ENCODE measurements around the gene C2CD4D. TPM values are rescaled to one million over a fixed set of nuclear protein-coding genes. Genes with fewer than 3 reads are reported as not detected.

The C2CD4D gene
- total and polyA plus RNA-seq, 2 donors (not counting 1 experiment from before 2014, with no cell fraction given): not detected

DNA sequence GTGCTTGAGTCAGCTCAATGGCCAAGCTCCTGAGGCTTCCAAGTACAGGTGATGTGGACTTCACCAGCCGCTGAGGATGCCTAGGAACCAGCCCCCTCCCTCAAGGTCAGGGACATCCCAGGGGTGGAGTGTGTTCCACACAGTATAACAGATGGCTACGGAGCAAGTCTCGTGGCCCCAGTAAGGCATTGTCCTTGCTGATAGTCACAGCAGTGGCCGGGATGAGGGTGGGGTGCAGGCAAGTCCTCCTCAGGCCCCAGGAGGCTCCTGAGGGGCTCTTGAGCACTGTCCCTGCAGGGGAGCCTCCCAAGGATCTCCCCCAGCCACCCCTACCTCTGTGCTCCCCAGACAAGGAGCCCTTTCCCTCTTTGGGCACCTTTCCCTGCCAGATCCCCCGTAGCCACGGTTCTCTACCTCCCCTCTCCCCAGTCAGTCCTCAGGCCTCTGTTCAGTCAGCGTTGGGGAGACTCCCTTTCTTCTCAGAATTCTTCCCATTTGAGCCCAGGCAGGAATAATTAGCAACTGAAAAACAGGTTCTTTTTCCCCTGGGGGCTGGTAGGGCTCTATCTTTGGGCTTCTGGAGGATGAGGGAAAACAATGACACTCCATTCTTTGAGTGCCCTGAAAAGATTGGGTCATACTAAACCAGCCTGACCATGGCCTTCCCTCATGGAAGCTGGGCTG, 21.0 kb upstream of the C2CD4D start:
- TF ChIP-seq, protein P1, sequence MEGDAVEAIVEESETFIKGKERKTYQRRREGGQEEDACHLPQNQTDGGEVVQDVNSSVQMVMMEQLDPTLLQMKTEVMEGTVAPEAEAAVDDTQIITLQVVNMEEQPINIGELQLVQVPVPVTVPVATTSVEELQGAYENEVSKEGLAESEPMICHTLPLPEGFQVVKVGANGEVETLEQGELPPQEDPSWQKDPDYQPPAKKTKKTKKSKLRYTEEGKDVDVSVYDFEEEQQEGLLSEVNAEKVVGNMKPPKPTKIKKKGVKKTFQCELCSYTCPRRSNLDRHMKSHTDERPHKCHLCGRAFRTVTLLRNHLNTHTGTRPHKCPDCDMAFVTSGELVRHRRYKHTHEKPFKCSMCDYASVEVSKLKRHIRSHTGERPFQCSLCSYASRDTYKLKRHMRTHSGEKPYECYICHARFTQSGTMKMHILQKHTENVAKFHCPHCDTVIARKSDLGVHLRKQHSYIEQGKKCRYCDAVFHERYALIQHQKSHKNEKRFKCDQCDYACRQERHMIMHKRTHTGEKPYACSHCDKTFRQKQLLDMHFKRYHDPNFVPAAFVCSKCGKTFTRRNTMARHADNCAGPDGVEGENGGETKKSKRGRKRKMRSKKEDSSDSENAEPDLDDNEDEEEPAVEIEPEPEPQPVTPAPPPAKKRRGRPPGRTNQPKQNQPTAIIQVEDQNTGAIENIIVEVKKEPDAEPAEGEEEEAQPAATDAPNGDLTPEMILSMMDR (conservative IDR thresholded peaks at IDR 0.05 in 1 of 2, IDR thresholded peaks at IDR 0.05 in 1 of 2; ENCODE audit: low read depth in 1 of 2, low read length in 2 of 2): no peak
- no peak for TF ChIP-seq EZH2 (IDR thresholded peaks at IDR 0.05; ENCODE audit: low read length, missing control alignments)
- H3K36me3 ChIP-seq (ENCODE audit: control insufficient read depth, insufficient read depth, low read length): no peaks in the 10 kb centered on the region
- H2AFZ ChIP-seq (ENCODE audit: low read length): no peak overlapping the region
- no peaks in the 10 kb centered on the region for H3K9me3 ChIP-seq (ENCODE audit: control insufficient read depth, insufficient read depth, low read depth, low read length)
- H3K79me2 ChIP-seq (ENCODE audit: control insufficient read depth, insufficient read depth, low read length): no peaks in the 10 kb centered on the region
- H3K4me1 ChIP-seq (ENCODE audit: control insufficient read depth, extremely low read depth, insufficient read depth, low read length): no peaks in the 10 kb centered on the region
- peaks cover 5% of the 10 kb centered on the region for H3K27me3 ChIP-seq (ENCODE audit: control insufficient read depth, insufficient read depth, low read length)
- no peaks in the 10 kb centered on the region for H4K20me1 ChIP-seq (ENCODE audit: control insufficient read depth, extremely low read depth, insufficient read depth, low read length)
- H3K4me2 ChIP-seq (ENCODE audit: extremely low read depth, insufficient read depth, low read length): no peak overlapping the region
- no peak overlapping the region for H3K4me3 ChIP-seq (replicated peaks in 1 of 4; ENCODE audit: control extremely low read depth in 1 of 4, insufficient read depth in 1 of 4, low read depth in 3 of 4, low read length in 4 of 4)
- no peak overlapping the region for H3K27ac ChIP-seq (ENCODE audit: insufficient read depth, low read length)
- H3K9ac ChIP-seq (ENCODE audit: insufficient read depth, low read length): no peak overlapping the region
- no peak for DNase-seq (ENCODE audit: low read depth in 2 of 2)

GRCh38 chr1:151859891-151860293, 20.3 kb upstream of the C2CD4D start:
- H3K27ac ChIP-seq (ENCODE audit: insufficient read depth, low read length): no peak overlapping the region
- H3K4me3 ChIP-seq (replicated peaks in 1 of 4; ENCODE audit: control extremely low read depth in 1 of 4, insufficient read depth in 1 of 4, low read depth in 3 of 4, low read length in 4 of 4): no peak overlapping the region
- no peak for DNase-seq (ENCODE audit: low read depth in 2 of 2)
- H2AFZ ChIP-seq (ENCODE audit: low read length): no peak overlapping the region
- H3K4me1 ChIP-seq (ENCODE audit: control insufficient read depth, extremely low read depth, insufficient read depth, low read length): no peaks in the 10 kb centered on the region
- no peak for TF ChIP-seq EZH2 (IDR thresholded peaks at IDR 0.05; ENCODE audit: low read length, missing control alignments)
- TF ChIP-seq, protein P1 (conservative IDR thresholded peaks at IDR 0.05 in 1 of 2, IDR thresholded peaks at IDR 0.05 in 1 of 2; ENCODE audit: low read depth in 1 of 2, low read length in 2 of 2): no peak
- peaks cover 5% of the 10 kb centered on the region for H3K27me3 ChIP-seq (ENCODE audit: control insufficient read depth, insufficient read depth, low read length)
- H4K20me1 ChIP-seq (ENCODE audit: control insufficient read depth, extremely low read depth, insufficient read depth, low read length): no peaks in the 10 kb centered on the region
- no peak overlapping the region for H3K4me2 ChIP-seq (ENCODE audit: extremely low read depth, insufficient read depth, low read length)
- no peaks in the 10 kb centered on the region for H3K79me2 ChIP-seq (ENCODE audit: control insufficient read depth, insufficient read depth, low read length)
- H3K9me3 ChIP-seq (ENCODE audit: control insufficient read depth, insufficient read depth, low read depth, low read length): no peaks in the 10 kb centered on the region
- no peaks in the 10 kb centered on the region for H3K36me3 ChIP-seq (ENCODE audit: control insufficient read depth, insufficient read depth, low read length)
- H3K9ac ChIP-seq (ENCODE audit: insufficient read depth, low read length): no peak overlapping the region

DNA sequence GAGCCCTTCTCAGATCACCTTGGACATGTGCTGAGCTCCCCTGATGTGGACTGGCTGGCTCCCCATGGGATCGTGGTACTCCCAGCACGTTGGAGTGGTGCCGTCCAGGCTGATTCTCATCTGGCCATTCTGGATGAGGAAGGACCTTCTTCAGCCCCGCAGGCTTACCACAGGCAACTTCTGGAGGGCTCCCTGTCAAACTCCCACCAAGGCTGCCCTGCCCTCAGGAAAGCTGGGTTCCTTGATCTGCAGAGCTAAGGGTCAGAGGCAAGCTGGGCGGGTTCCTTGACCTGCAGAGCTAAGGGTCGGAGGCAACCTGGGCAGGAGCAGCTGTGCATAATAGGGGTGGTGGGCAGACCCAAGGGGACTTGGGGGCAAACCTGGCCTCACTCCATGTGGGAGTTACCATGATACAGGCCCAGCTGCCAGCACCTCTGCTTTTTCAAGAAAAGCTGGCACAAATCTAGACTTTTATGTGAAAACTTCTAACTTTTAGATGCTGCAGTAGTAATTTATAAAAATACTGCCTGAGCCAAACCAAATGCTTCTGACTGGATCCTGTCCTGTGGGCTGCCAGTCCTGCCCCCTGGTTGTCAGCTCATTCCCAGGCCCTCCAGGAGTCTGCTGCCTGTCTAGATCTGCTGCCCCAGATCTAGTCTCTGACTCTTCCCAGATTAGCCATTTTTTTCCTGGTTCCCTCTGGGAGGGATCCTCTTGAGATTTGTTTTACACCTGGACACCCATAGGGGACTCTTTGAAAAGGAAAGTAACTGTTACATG, 19.5 kb upstream of the C2CD4D start:
- Histone ChIP-seq H3K27me3 (ENCODE audit: control insufficient read depth, insufficient read depth, low read length) (peaks cover 5% of the 10 kb centered on the region), H3K79me2 (ENCODE audit: control insufficient read depth, insufficient read depth, low read length) (no peaks in the 10 kb centered on the region), H3K9me3 (ENCODE audit: control insufficient read depth, insufficient read depth, low read depth, low read length) (no peaks in the 10 kb centered on the region), H3K4me1 (ENCODE audit: control insufficient read depth, extremely low read depth, insufficient read depth, low read length) (no peaks in the 10 kb centered on the region), H3K4me3 (replicated peaks in 1 of 4; ENCODE audit: control extremely low read depth in 1 of 4, insufficient read depth in 1 of 4, low read depth in 3 of 4, low read length in 4 of 4) (no peak overlapping the region), H3K27ac (ENCODE audit: insufficient read depth, low read length) (no peak overlapping the region), H3K36me3 (ENCODE audit: control insufficient read depth, insufficient read depth, low read length) (no peaks in the 10 kb centered on the region), H3K9ac (ENCODE audit: insufficient read depth, low read length) (no peak overlapping the region), H4K20me1 (ENCODE audit: control insufficient read depth, extremely low read depth, insufficient read depth, low read length) (no peaks in the 10 kb centered on the region), H3K4me2 (ENCODE audit: extremely low read depth, insufficient read depth, low read length) (no peak overlapping the region), H2AFZ (ENCODE audit: low read length) (no peak overlapping the region)
- no peak for DNase-seq (ENCODE audit: low read depth in 2 of 2)
- TF ChIP-seq EZH2 (IDR thresholded peaks at IDR 0.05; ENCODE audit: low read length, missing control alignments): no peak
- TF ChIP-seq, protein P1 (conservative IDR thresholded peaks at IDR 0.05 in 1 of 2, IDR thresholded peaks at IDR 0.05 in 1 of 2; ENCODE audit: low read depth in 1 of 2, low read length in 2 of 2): no peak
